ENCODE results near the gene LONP2. TPM values are rescaled to one million over a fixed set of nuclear protein-coding genes. Genes with fewer than 3 reads are reported as not detected.
"Not testable (repeated sequence)": the region's sequence is repeated elsewhere in the genome, so short reads cannot be mapped to it uniquely, and the experiment has no call there.

Gene LONP2
- total RNA-seq, 1 experiment from 2014 or later: 82.2 TPM

- Histone ChIP-seq H3K27me3 (ENCODE audit: low read length) (no peaks in the 10 kb centered on the region), H3K9ac (ENCODE audit: low read length) (no peak overlapping the region), H2AFZ (ENCODE audit: low read length) (no peak overlapping the region), H3K4me1 (ENCODE audit: low read length) (no peaks in the 10 kb centered on the region), H3K36me3 (ENCODE audit: insufficient read depth, low read length) (peaks cover 11% of the 10 kb centered on the region; the same call in 1 of the 2 replicates), H4K20me1 (ENCODE audit: insufficient read depth, low read depth, low read length) (no peaks in the 10 kb centered on the region), H3K27ac (ENCODE audit: low read length) (no peak overlapping the region), H3K4me2 (ENCODE audit: low read depth, low read length, poor library complexity, severe bottlenecking) (no peak overlapping the region), H3K9me2 (replicated peaks; ENCODE audit: insufficient read depth, low read length) (no peaks in the 10 kb centered on the region), H3K79me2 (ENCODE audit: low read length) (no peaks in the 10 kb centered on the region), H3K9me3 (ENCODE audit: low read length) (no peaks in the 10 kb centered on the region), H3K4me3 (ENCODE audit: low read length) (no peak overlapping the region)
- DNase-seq: no peak
Measured at GRCh38 chr16:48340054-48340453, 96.0 kb downstream of the LONP2 start.

- H3K27ac ChIP-seq (ENCODE audit: low read length): no peak overlapping the region
- H3K4me1 ChIP-seq (ENCODE audit: low read length): no peaks in the 10 kb centered on the region
- H3K79me2 ChIP-seq (ENCODE audit: low read length): no peaks in the 10 kb centered on the region
- no peak overlapping the region for H3K4me2 ChIP-seq (ENCODE audit: low read depth, low read length, poor library complexity, severe bottlenecking)
- DNase-seq: no peak
- no peaks in the 10 kb centered on the region for H3K9me2 ChIP-seq (replicated peaks; ENCODE audit: insufficient read depth, low read length)
- H3K9me3 ChIP-seq (ENCODE audit: low read length): no peaks in the 10 kb centered on the region
- no peak overlapping the region for H3K4me3 ChIP-seq (ENCODE audit: low read length)
- H3K27me3 ChIP-seq (ENCODE audit: low read length): no peaks in the 10 kb centered on the region
- no peak overlapping the region for H2AFZ ChIP-seq (ENCODE audit: low read length)
- no peak overlapping the region for H3K9ac ChIP-seq (ENCODE audit: low read length)
- H4K20me1 ChIP-seq (ENCODE audit: insufficient read depth, low read depth, low read length): no peaks in the 10 kb centered on the region
- H3K36me3 ChIP-seq (ENCODE audit: insufficient read depth, low read length): peaks cover 7% of the 10 kb centered on the region; the same call in 1 of the 2 replicates
Measured at GRCh38 chr16:48342591-48342990, 98.5 kb downstream of the LONP2 start.

- Histone ChIP-seq H3K4me2 (ENCODE audit: low read depth, low read length, poor library complexity, severe bottlenecking) (no peak overlapping the region), H2AFZ (ENCODE audit: low read length) (no peak overlapping the region), H3K36me3 (ENCODE audit: insufficient read depth, low read length) (peaks cover 13% of the 10 kb centered on the region; the same call in 1 of the 2 replicates), H3K4me1 (ENCODE audit: low read length) (no peaks in the 10 kb centered on the region), H3K27me3 (ENCODE audit: low read length) (no peaks in the 10 kb centered on the region), H4K20me1 (ENCODE audit: insufficient read depth, low read depth, low read length) (no peaks in the 10 kb centered on the region), H3K79me2 (ENCODE audit: low read length) (0 out of 2 replicates have a peak, but pooled peaks cover 4% of the 10 kb centered on the region), H3K27ac (ENCODE audit: low read length) (no peak overlapping the region), H3K9me2 (replicated peaks; ENCODE audit: insufficient read depth, low read length) (no peaks in the 10 kb centered on the region), H3K9me3 (ENCODE audit: low read length) (no peaks in the 10 kb centered on the region), H3K4me3 (ENCODE audit: low read length) (no peak overlapping the region), H3K9ac (ENCODE audit: low read length) (no peak overlapping the region)
- no peak for DNase-seq
Measured at GRCh38 chr16:48347191-48347865, 103.2 kb downstream of the LONP2 start.

GRCh38 chr16:48347980-48348379, 103.9 kb downstream of the LONP2 start:
- no peaks in the 10 kb centered on the region for H3K27me3 ChIP-seq (ENCODE audit: low read length)
- no peak overlapping the region for H2AFZ ChIP-seq (ENCODE audit: low read length)
- no peak overlapping the region for H3K27ac ChIP-seq (ENCODE audit: low read length)
- no peaks in the 10 kb centered on the region for H4K20me1 ChIP-seq (ENCODE audit: insufficient read depth, low read depth, low read length)
- H3K9ac ChIP-seq (ENCODE audit: low read length): no peak overlapping the region
- no peak overlapping the region for H3K4me2 ChIP-seq (ENCODE audit: low read depth, low read length, poor library complexity, severe bottlenecking)
- H3K9me3 ChIP-seq (ENCODE audit: low read length): no peaks in the 10 kb centered on the region
- H3K79me2 ChIP-seq (ENCODE audit: low read length): 0 out of 2 replicates have a peak, but pooled peaks cover 4% of the 10 kb centered on the region
- H3K36me3 ChIP-seq (ENCODE audit: insufficient read depth, low read length): peaks cover 18% of the 10 kb centered on the region; the same call in 1 of the 2 replicates
- DNase-seq: no peak
- no peaks in the 10 kb centered on the region for H3K4me1 ChIP-seq (ENCODE audit: low read length)
- H3K9me2 ChIP-seq (replicated peaks; ENCODE audit: insufficient read depth, low read length): no peaks in the 10 kb centered on the region
- no peak overlapping the region for H3K4me3 ChIP-seq (ENCODE audit: low read length)

GRCh38 chr16:48350736-48351135, 106.6 kb downstream of the LONP2 start:
- H3K4me1 ChIP-seq (ENCODE audit: low read length): peaks cover 5% of the 10 kb centered on the region
- no peaks in the 10 kb centered on the region for H3K9me2 ChIP-seq (replicated peaks; ENCODE audit: insufficient read depth, low read length)
- no peak overlapping the region for H3K4me2 ChIP-seq (ENCODE audit: low read depth, low read length, poor library complexity, severe bottlenecking)
- H3K27me3 ChIP-seq (ENCODE audit: low read length): no peaks in the 10 kb centered on the region
- no peak overlapping the region for H3K9ac ChIP-seq (ENCODE audit: low read length)
- peaks cover 27% of the 10 kb centered on the region; the same call in 1 of the 2 replicates for H3K36me3 ChIP-seq (ENCODE audit: insufficient read depth, low read length)
- DNase-seq: no peak
- H3K4me3 ChIP-seq (ENCODE audit: low read length): no peak overlapping the region
- peaks cover 13% of the 10 kb centered on the region for H3K79me2 ChIP-seq (ENCODE audit: low read length)
- H2AFZ ChIP-seq (ENCODE audit: low read length): no peak overlapping the region
- no peak overlapping the region for H3K27ac ChIP-seq (ENCODE audit: low read length)
- H3K9me3 ChIP-seq (ENCODE audit: low read length): no peaks in the 10 kb centered on the region
- H4K20me1 ChIP-seq (ENCODE audit: insufficient read depth, low read depth, low read length): no peaks in the 10 kb centered on the region

GRCh38 chr16:48352648-48353390, 108.7 kb downstream of the LONP2 start:
- peaks cover 29% of the 10 kb centered on the region for H3K36me3 ChIP-seq (ENCODE audit: insufficient read depth, low read length)
- H3K27me3 ChIP-seq (ENCODE audit: low read length): no peaks in the 10 kb centered on the region
- H4K20me1 ChIP-seq (ENCODE audit: insufficient read depth, low read depth, low read length): no peaks in the 10 kb centered on the region
- H2AFZ ChIP-seq (ENCODE audit: low read length): no peak overlapping the region
- no peaks in the 10 kb centered on the region for H3K9me2 ChIP-seq (replicated peaks; ENCODE audit: insufficient read depth, low read length)
- no peak for DNase-seq
- H3K9ac ChIP-seq (ENCODE audit: low read length): no peak overlapping the region
- H3K79me2 ChIP-seq (ENCODE audit: low read length): peaks cover 26% of the 10 kb centered on the region
- H3K4me2 ChIP-seq (ENCODE audit: low read depth, low read length, poor library complexity, severe bottlenecking): no peak overlapping the region
- no peak overlapping the region for H3K27ac ChIP-seq (ENCODE audit: low read length)
- H3K9me3 ChIP-seq (ENCODE audit: low read length): no peaks in the 10 kb centered on the region
- H3K4me1 ChIP-seq (ENCODE audit: low read length): peaks cover 26% of the 10 kb centered on the region
- H3K4me3 ChIP-seq (ENCODE audit: low read length): no peak overlapping the region

GRCh38 chr16:48353565-48354163, 109.6 kb downstream of the LONP2 start:
- H3K4me2 ChIP-seq (ENCODE audit: low read depth, low read length, poor library complexity, severe bottlenecking): no peak overlapping the region
- no peak overlapping the region for H3K4me3 ChIP-seq (ENCODE audit: low read length)
- H3K9ac ChIP-seq (ENCODE audit: low read length): no peak overlapping the region
- H3K27ac ChIP-seq (ENCODE audit: low read length): no peak overlapping the region
- H4K20me1 ChIP-seq (ENCODE audit: insufficient read depth, low read depth, low read length): no peaks in the 10 kb centered on the region
- H3K9me2 ChIP-seq (replicated peaks; ENCODE audit: insufficient read depth, low read length): no peaks in the 10 kb centered on the region
- H3K79me2 ChIP-seq (ENCODE audit: low read length): peaks cover 34% of the 10 kb centered on the region
- H3K9me3 ChIP-seq (ENCODE audit: low read length): no peaks in the 10 kb centered on the region
- H3K36me3 ChIP-seq (ENCODE audit: insufficient read depth, low read length): peaks cover 32% of the 10 kb centered on the region
- peaks cover 33% of the 10 kb centered on the region for H3K4me1 ChIP-seq (ENCODE audit: low read length)
- peak; percentile 89 for DNase-seq
- H2AFZ ChIP-seq (ENCODE audit: low read length): no peak overlapping the region
- H3K27me3 ChIP-seq (ENCODE audit: low read length): no peaks in the 10 kb centered on the region

- H3K9me3 ChIP-seq (ENCODE audit: low read length); H3K9ac ChIP-seq (ENCODE audit: low read length); H3K4me3 ChIP-seq (ENCODE audit: low read length); H2AFZ ChIP-seq (ENCODE audit: low read length); H3K27ac ChIP-seq (ENCODE audit: low read length); H4K20me1 ChIP-seq (ENCODE audit: insufficient read depth, low read depth, low read length); DNase-seq; H3K4me2 ChIP-seq (ENCODE audit: low read depth, low read length, poor library complexity, severe bottlenecking); H3K27me3 ChIP-seq (ENCODE audit: low read length); H3K9me2 ChIP-seq (replicated peaks; ENCODE audit: insufficient read depth, low read length): not testable (repeated sequence)
- peaks cover 29% of the 10 kb centered on the region for H3K36me3 ChIP-seq (ENCODE audit: insufficient read depth, low read length)
- H3K4me1 ChIP-seq (ENCODE audit: low read length): peaks cover 33% of the 10 kb centered on the region
- peaks cover 39% of the 10 kb centered on the region for H3K79me2 ChIP-seq (ENCODE audit: low read length)
Measured at GRCh38 chr16:48354385-48354784, 110.3 kb downstream of the LONP2 start.

All from Karpas-422 (cell line).